Cardiac muscle cell (in vitro differentiated cells and primary cell): ENCODE measurements around the gene NOP16. TPM values are rescaled to one million over a fixed set of nuclear protein-coding genes. Genes with fewer than 3 reads are reported as not detected.

ENCODE experiments used
- DNase-seq, 2 donors: peaks; one replicate each; pipeline versions ENCODE4 v3.0.0 to v3.0.0-alpha.2; 2010 to 2017; ENCODE audit warnings: low read depth in 1 of 2, low spot score in 1 of 2
- H3K27ac ChIP-seq: fragments of 200-600 bp; sonication (generic); 2 replicates; pipeline ENCODE4 v1.5.1; 2016
- H3K27me3 ChIP-seq: fragments of 200-600 bp; sonication (generic); 2 replicates; pipeline ENCODE4 v1.6.0; 2016; ENCODE audit warnings: control low read depth
- H3K36me3 ChIP-seq: fragments of 200-600 bp; sonication (generic); 2 replicates; pipeline ENCODE4 v1.5.1; 2016; ENCODE audit warnings: control low read depth
- H3K4me1 ChIP-seq: fragments of 200-600 bp; sonication (generic); 2 replicates; pipeline ENCODE4 v1.8.1; 2017; ENCODE audit warnings: low read depth, mild to moderate bottlenecking, mixed run types
- H3K4me3 ChIP-seq: fragments of 200-600 bp; sonication (generic); 2 replicates; pipeline ENCODE4 v1.5.1; 2016; ENCODE audit warnings: mild to moderate bottlenecking
- H3K9me3 ChIP-seq: fragments of 200-600 bp; sonication (generic); 2 replicates; pipeline ENCODE4 v1.5.1; 2017; ENCODE audit warnings: low read depth, mild to moderate bottlenecking, control low read depth
- polyA plus RNA-seq: library from polyadenylated mRNA; unstranded; fragments of >200 nt; fragmentation: Nextera tagmentation; extraction: Ambion mirVana; gene quantifications from 2 replicates; pipeline ENCODE4 v1.2.1, GENCODE V29; 2016
- total RNA-seq: library from RNA; depleted of rRNA; stranded (reverse); fragments of >200 nt; gene quantifications from 2 replicates; pipeline ENCODE4 v1.2.3, GENCODE V29; 2016
- TF ChIP-seq, protein P1 (sequence below): IDR thresholded peaks from 2 replicates; pipeline ENCODE4 v1.5.1; 2012; ENCODE audit warnings: low read depth, mild to moderate bottlenecking, low read length

NOP16 gene
- total and polyA plus RNA-seq, 2 experiments from 2014 or later = 18.0 to 52.0 TPM

DNA sequence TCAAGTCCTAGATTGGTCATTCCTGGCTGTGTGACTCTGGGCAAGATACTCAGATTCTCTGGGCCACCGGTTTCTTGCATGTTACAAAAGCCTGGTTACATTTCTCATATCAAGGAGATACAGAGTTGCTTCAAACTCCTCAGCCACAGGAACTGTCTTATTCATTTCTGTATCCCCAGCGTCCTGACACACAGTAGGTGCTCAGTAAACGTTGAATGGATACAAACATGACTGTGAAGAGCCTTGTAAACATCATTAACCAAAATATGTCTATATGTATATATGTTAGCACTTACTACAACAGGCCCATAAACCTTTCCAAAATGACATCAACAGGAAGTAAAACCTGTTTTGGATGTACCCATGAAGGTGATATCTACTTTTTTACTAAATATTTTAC is 26.3 kb upstream of the NOP16 start:
- TF ChIP-seq, protein P1, sequence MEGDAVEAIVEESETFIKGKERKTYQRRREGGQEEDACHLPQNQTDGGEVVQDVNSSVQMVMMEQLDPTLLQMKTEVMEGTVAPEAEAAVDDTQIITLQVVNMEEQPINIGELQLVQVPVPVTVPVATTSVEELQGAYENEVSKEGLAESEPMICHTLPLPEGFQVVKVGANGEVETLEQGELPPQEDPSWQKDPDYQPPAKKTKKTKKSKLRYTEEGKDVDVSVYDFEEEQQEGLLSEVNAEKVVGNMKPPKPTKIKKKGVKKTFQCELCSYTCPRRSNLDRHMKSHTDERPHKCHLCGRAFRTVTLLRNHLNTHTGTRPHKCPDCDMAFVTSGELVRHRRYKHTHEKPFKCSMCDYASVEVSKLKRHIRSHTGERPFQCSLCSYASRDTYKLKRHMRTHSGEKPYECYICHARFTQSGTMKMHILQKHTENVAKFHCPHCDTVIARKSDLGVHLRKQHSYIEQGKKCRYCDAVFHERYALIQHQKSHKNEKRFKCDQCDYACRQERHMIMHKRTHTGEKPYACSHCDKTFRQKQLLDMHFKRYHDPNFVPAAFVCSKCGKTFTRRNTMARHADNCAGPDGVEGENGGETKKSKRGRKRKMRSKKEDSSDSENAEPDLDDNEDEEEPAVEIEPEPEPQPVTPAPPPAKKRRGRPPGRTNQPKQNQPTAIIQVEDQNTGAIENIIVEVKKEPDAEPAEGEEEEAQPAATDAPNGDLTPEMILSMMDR = no peak
- H3K36me3 ChIP-seq = no peaks in the 10 kb centered on the region
- no peak overlapping the region for H3K27ac ChIP-seq

DNA sequence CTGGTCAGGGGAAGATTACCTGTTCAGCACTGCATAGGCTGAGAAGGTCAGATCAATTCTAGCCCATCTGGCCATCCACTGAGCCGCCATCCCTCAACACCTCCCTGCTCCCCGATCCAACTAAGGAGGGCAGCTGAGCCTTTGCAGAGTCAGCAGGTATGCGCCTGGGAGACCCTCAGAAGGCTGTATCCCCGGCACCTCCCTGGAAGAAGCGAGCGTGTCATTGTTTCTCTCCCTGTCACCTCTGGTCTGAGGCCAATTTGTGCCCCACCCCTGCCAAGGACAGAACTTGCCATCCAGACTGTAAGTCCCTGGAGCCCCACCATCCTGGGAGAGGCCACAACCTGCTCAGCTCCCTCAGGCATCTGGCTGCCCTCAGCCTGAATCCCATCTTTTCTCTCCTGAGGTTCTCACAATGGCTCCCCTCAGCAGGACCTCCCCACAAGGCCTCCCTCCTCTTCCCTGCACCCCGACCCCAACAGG is 25.4 kb upstream of the NOP16 start:
- Histone ChIP-seq H3K27ac (peak overlapping the region; percentile 43), H3K36me3 (no peaks in the 10 kb centered on the region), H3K4me3 (no peak overlapping the region), H3K27me3 (no peaks in the 10 kb centered on the region), H3K4me1 (peaks cover 10% of the 10 kb centered on the region), H3K9me3 (no peaks in the 10 kb centered on the region)
- TF ChIP-seq, protein P1 = no peak
- DNase-seq = no peak

More for the DNA sequence above, 26.3 kb upstream of the NOP16 start:
- Histone ChIP-seq H3K4me3 (no peak overlapping the region), H3K9me3 (no peaks in the 10 kb centered on the region), H3K27me3 (no peaks in the 10 kb centered on the region), H3K4me1 (peaks cover 10% of the 10 kb centered on the region)
- no peak for DNase-seq

DNA sequence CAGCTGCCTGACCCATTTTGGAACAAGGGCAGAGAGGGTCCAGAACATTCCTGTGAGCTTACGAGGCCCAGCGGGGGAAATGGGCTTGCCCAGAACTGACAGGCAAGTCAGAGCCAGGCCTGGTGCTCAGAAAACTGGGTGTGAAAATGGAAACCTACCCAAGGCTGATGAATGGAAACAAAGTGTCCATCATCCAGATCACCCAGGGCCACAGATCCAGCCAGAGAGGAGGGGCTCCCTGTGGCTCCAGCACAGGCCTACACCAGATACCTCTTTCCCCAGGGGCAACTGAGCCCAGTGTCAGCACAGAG is 24.8 kb upstream of the NOP16 start:
- Histone ChIP-seq H3K36me3 (no peaks in the 10 kb centered on the region), H3K9me3 (no peaks in the 10 kb centered on the region), H3K4me3 (no peak overlapping the region), H3K27ac (peak overlapping the region; percentile 43), H3K4me1 (peaks cover 10% of the 10 kb centered on the region), H3K27me3 (no peaks in the 10 kb centered on the region)
- TF ChIP-seq, protein P1 = no peak
- no peak for DNase-seq

DNA sequence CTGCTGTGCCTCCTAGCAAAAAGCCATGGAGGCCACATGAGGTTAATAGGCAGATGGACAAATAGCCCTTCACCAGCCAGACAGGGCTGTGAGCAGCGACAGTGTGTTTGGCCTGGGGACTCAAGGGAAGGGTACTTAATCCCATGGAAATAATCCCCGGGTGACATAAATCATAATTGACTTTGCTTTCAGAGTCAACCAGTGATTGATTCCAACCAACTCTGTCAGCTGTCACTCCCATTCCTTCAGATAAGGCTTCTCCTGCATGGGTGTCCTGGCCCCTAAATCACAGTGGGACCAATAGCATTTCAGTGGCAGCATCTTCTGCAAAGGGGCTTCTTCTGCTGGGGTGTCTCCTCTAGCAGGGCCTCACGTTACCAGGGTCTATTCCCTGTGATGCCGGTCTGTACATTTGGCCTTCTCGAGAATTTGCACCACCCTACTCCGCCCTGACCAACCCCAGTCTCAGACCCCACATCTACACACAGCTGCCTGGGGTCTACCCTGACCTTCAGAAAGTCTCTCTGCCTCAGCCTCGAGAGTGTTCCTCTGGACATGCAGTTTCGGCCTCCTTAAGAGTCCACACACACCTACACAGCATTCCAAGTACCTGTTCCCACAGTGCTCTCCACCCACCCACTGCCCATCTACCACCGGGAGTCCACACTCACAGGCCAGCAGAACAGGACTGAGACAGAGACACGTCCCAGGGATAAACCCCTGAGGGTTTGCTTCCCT is 24.3 kb upstream of the NOP16 start:
- no peak for DNase-seq
- TF ChIP-seq, protein P1 = no peak
- Histone ChIP-seq H3K27me3 (no peaks in the 10 kb centered on the region), H3K9me3 (no peaks in the 10 kb centered on the region), H3K27ac (peak overlapping the region; percentile 43), H3K4me3 (no peak overlapping the region), H3K36me3 (no peaks in the 10 kb centered on the region), H3K4me1 (peaks cover 10% of the 10 kb centered on the region)

DNA sequence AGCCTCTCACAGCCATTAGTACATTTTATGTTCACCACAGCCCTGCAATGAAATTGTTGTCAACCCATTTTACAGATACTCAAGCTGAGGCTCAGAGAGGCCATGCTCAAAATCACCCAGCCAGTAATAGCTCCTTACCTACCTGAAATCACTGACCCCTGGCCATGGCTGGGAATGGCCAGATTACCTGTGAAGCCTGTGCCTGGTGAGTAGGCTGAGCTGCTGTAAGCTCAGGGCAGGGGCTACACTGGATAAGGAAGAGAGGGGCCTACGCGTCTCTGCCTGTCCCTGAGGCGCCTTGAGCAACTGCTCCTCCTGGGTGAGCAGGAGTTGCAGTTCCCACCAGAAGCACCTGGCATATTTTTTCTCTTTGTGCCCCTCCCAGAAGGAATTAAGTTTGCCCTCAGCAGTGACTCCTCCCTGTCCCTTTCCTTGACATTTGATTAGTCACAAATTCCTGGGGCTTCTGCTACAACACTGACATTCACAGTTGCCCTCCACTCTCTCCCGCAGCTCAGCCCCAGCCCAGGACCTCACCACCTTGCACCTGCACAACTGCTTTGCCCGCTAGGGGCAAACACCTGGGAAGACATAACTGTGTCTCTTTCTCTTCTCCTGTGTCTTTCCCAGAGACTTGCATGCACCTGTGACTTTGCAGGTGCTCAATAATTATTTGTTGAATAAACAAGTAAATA is 22.2 kb upstream of the NOP16 start:
- Histone ChIP-seq H3K27me3 (no peaks in the 10 kb centered on the region), H3K4me3 (no peak overlapping the region), H3K4me1 (peaks cover 9% of the 10 kb centered on the region), H3K36me3 (no peaks in the 10 kb centered on the region), H3K9me3 (no peaks in the 10 kb centered on the region), H3K27ac (no peak overlapping the region)
- no peak for DNase-seq
- TF ChIP-seq, protein P1 = no peak
